HCT116 (cell line): ENCODE data around the gene FOXN1. TPM values are rescaled to one million over a fixed set of nuclear protein-coding genes. Genes with fewer than 3 reads are reported as not detected.

Source experiments
- ATAC-seq: fragments of 200-7000 bp; cut with Tn5 transposase; 2 replicates; pipeline ENCODE4 v1.9.1; 2020; ENCODE audit warnings: mild to moderate bottlenecking, moderate library complexity
- BruUV-seq: library from RNA; stranded (reverse); fragments of 400-500 nt; replicated peaks from 2 replicates; lab custom pipeline; 2021; lab: Mats Ljungman, UMichigan
- CTCF ChIA-PET: fragments of 300-600 bp; sonication (Branson Sonifier 250); formaldehyde crosslinking; loops from one replicate; lab custom pipeline; 2021; ENCODE audit warnings: antibody characterized with exemption; lab: Charles Lee
- POLR2A ChIA-PET: fragments of 300-600, 350-600 bp; sonication (Branson Sonifier 250); formaldehyde crosslinking; loops from one replicate; lab custom pipeline; 2021; ENCODE audit warnings: antibody characterized with exemption; lab: Charles Lee
- RAD21 ChIA-PET, 2 experiments: fragments of 300-600 bp; sonication (Branson Sonifier 250); formaldehyde crosslinking; loops; one replicate each; lab custom pipeline; 2023; ENCODE audit warnings: low total read pairs in 2 of 2; ENCODE audit not compliant: uncharacterized antibody in 2 of 2, unreplicated experiment in 2 of 2, low non-redundant PET in 1 of 2; lab: Charles Lee
- DNase-seq: peaks from one replicate; pipeline ENCODE4 v3.0.0-alpha.2; 2010; ENCODE audit warnings: low read depth, low spot score
- H2AFZ ChIP-seq: fragments of 200-600 bp; shearing (Covaris generic), sonication (generic); 2 replicates; pipeline ENCODE4 v1.6.1; 2017; ENCODE audit warnings: low read depth, mixed run types, mixed read lengths, antibody characterized with exemption, low read length; ENCODE audit not compliant: poor library complexity, severe bottlenecking
- H3K27ac ChIP-seq: 2 replicates; pipeline ENCODE4 v1.5.1; 2012; ENCODE audit warnings: low read depth, low read length
- H3K27me3 ChIP-seq: fragments of 200-600 bp; sonication (generic); 2 replicates; pipeline ENCODE4 v1.6.1; 2016; ENCODE audit warnings: mixed run types, low read length, mixed read lengths; ENCODE audit not compliant: insufficient read depth
- H3K36me3 ChIP-seq, 2 experiments: fragments of 200-500 bp in 1 of 2; fragments of 200-600 bp in 1 of 2; sonication (Bioruptor generic) in 1 of 2; sonication (generic) in 1 of 2; 2 replicates each; pipeline versions ENCODE4 v1.5.1 to v1.6.1; 2014 to 2016; ENCODE audit warnings: low read length in 2 of 2, inconsistent platforms in 1 of 2, mixed read lengths in 1 of 2, mixed run types in 1 of 2; ENCODE audit not compliant: insufficient read depth in 2 of 2, control insufficient read depth in 1 of 2
- H3K4me1 ChIP-seq, 2 experiments: fragments of 200-600 bp in 1 of 2; sonication (generic) in 1 of 2; 2 replicates each; pipeline versions ENCODE4 v1.5.1 to v1.6.1; 2012 to 2017; ENCODE audit warnings: low read length in 2 of 2, inconsistent platforms in 1 of 2, mild to moderate bottlenecking in 1 of 2, mixed read lengths in 1 of 2, mixed run types in 1 of 2, moderate library complexity in 1 of 2; ENCODE audit not compliant: insufficient read depth in 2 of 2, control insufficient read depth in 1 of 2
- H3K4me2 ChIP-seq: fragments of 200-600 bp; sonication (generic); 2 replicates; pipeline ENCODE4 v1.6.1; 2017; ENCODE audit warnings: mixed run types, low read length, mixed read lengths
- H3K4me3 ChIP-seq, 2 experiments: fragments of 200-600 bp in 1 of 2; sonication (generic) in 1 of 2; replicated peaks in 1 of 2; 2 replicates each; pipeline ENCODE4 v1.5.1; 2011 to 2016; ENCODE audit warnings: low read length in 2 of 2, control low read depth in 1 of 2, low read depth in 1 of 2, mild to moderate bottlenecking in 1 of 2, mixed read lengths in 1 of 2, mixed run types in 1 of 2
- H3K79me2 ChIP-seq: fragments of 200-600 bp; sonication (generic); 2 replicates; pipeline ENCODE4 v1.6.1; 2017; ENCODE audit warnings: mild to moderate bottlenecking, mixed run types, low read length, moderate library complexity, mixed read lengths; ENCODE audit not compliant: insufficient read depth
- H3K9ac ChIP-seq: fragments of 200-600 bp; sonication (generic); 2 replicates; pipeline ENCODE4 v1.6.1; 2016; ENCODE audit warnings: low read length, mixed read lengths
- H3K9me2 ChIP-seq: fragments of 200-600 bp; sonication (generic), shearing (Covaris generic); 2 replicates; pipeline ENCODE4 v1.6.1; 2017; ENCODE audit warnings: mixed run types, mild to moderate bottlenecking, moderate library complexity; ENCODE audit not compliant: insufficient read depth
- H3K9me3 ChIP-seq, 2 experiments: fragments of 200-500 bp in 1 of 2; fragments of 200-600 bp in 1 of 2; sonication (Bioruptor generic) in 1 of 2; sonication (generic) in 1 of 2; 2 replicates each; pipeline ENCODE4 v1.6.1; 2014 to 2017; ENCODE audit warnings: low read length in 2 of 2, mixed read lengths in 2 of 2, inconsistent platforms in 1 of 2, low read depth in 1 of 2, mild to moderate bottlenecking in 1 of 2, mixed run types in 1 of 2, moderate library complexity in 1 of 2; ENCODE audit not compliant: control insufficient read depth in 1 of 2, insufficient read depth in 1 of 2
- H4K20me1 ChIP-seq: fragments of 200-600 bp; sonication (generic), shearing (Covaris generic); 2 replicates; pipeline ENCODE4 v1.6.1; 2017; ENCODE audit warnings: mixed run types, mild to moderate bottlenecking, moderate library complexity; ENCODE audit not compliant: insufficient read depth
- EGR1 ChIP-seq: IDR thresholded peaks from 2 replicates; pipeline ENCODE4 v1.6.1; 2012; ENCODE audit warnings: low read depth
- EZH2phosphoT487 ChIP-seq: fragments of 200-600 bp; IDR thresholded peaks from 2 replicates; pipeline ENCODE4 v1.6.1; 2018; ENCODE audit warnings: antibody characterized with exemption, borderline replicate concordance
- FOSL1 ChIP-seq: IDR thresholded peaks from 2 replicates; pipeline ENCODE4 v1.6.1; 2012; ENCODE audit warnings: low read depth
- JUND ChIP-seq: IDR thresholded peaks from 2 replicates; pipeline ENCODE4 v1.6.1; 2012
- POLR2A ChIP-seq: IDR thresholded peaks from 2 replicates; pipeline ENCODE4 v1.7.0; 2011; ENCODE audit warnings: borderline replicate concordance; ENCODE audit not compliant: insufficient read depth, insufficient read length; ENCODE audit errors: extremely low read depth
- POLR2AphosphoS5 ChIP-seq: IDR thresholded peaks from 2 replicates; pipeline ENCODE4 v1.6.1; 2011; ENCODE audit warnings: mild to moderate bottlenecking, low read depth, low read length, moderate library complexity
- RAD21 ChIP-seq: IDR thresholded peaks from 2 replicates; pipeline ENCODE4 v1.6.1; 2012; ENCODE audit warnings: low read depth, mild to moderate bottlenecking
- SIN3A ChIP-seq: IDR thresholded peaks from 2 replicates; pipeline ENCODE4 v1.6.1; 2012; ENCODE audit warnings: low read depth
- SP1 ChIP-seq: IDR thresholded peaks from 2 replicates; pipeline ENCODE4 v1.6.1; 2012; ENCODE audit warnings: low read depth
- SRF ChIP-seq: IDR thresholded peaks from 2 replicates; pipeline ENCODE4 v1.6.1; 2012; ENCODE audit warnings: low read depth
- ZFX ChIP-seq: fragments of 450-650 bp; IDR thresholded peaks from 2 replicates; pipeline ENCODE4 v1.6.1; 2017
- ZNF274 ChIP-seq: fragments of 200-500 bp; sonication (Bioruptor generic); IDR thresholded peaks from 2 replicates; pipeline ENCODE4 v1.6.1; 2014; ENCODE audit warnings: mild to moderate bottlenecking, low read depth, low read length, inconsistent platforms
- intact Hi-C: fragments of 100-400 bp; cut with micrococcal nuclease; formaldehyde crosslinking; loops from 2 replicates; pipeline ENCODE4 v1.10.0; 2022
- total RNA-seq: library from RNA; stranded (reverse); gene quantifications from one replicate; pipeline ENCODE4 v1.2.1, GENCODE V29; 2021; ENCODE audit not compliant: unreplicated experiment
- TF ChIP-seq, protein P1 (sequence below): IDR thresholded peaks from 2 replicates; pipeline ENCODE4 v1.6.1; 2012
- TF ChIP-seq, protein P2 (sequence below): IDR thresholded peaks from 2 replicates; pipeline ENCODE4 v1.6.1; 2012; ENCODE audit warnings: low read depth
- TF ChIP-seq, protein P3 (sequence below): IDR thresholded peaks from 2 replicates; pipeline ENCODE4 v1.6.1; 2011; ENCODE audit warnings: mild to moderate bottlenecking, low read length, moderate library complexity; ENCODE audit not compliant: insufficient replicate concordance; ENCODE audit errors: extremely low read depth

Gene FOXN1
- total RNA-seq, 1 experiment from 2014 or later = not detected

DNA sequence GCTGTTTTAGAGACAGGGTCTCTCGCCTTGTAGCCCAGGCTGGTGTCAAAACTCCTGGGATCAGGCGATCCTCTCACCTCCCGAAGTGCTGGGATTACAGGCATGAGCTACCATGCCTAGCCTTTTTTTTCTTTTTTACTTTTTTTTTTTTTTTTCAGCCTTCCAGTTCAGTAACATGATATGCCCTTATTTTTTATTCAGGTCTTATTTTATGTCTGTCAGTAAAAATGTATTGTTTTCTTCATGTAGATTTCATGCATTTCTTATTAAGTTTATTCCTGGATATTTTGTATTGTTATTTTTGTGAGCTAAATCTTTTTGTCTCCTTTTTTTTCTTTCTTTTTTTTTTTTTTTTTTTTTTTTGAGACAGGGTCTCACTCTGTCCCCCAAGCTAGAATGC, 2.7 kb upstream of the FOXN1 start:
- CTCF ChIA-PET = no interaction called here
- Histone ChIP-seq H4K20me1 (no peaks in the 10 kb centered on the region), H3K27me3 (no peaks in the 10 kb centered on the region), H3K9me2 (no peaks in the 10 kb centered on the region), H3K9ac (no peak overlapping the region), H3K4me2 (no peak overlapping the region), H3K36me3 (no peaks in the 10 kb centered on the region), H3K4me3 (no peak overlapping the region), H3K9me3 (no peaks in the 10 kb centered on the region), H3K4me1 (no peaks in the 10 kb centered on the region), H2AFZ (no peak overlapping the region), H3K79me2 (no peaks in the 10 kb centered on the region), H3K27ac (no peak overlapping the region)
- intact Hi-C loops = no loop called here
- POLR2A ChIA-PET = no interaction called here
- no TSS peak for BruUV-seq
- DNase-seq = no peak
- ATAC-seq = no peak
- RAD21 ChIA-PET = no interaction called here
- no peak for TF ChIP-seq EGR1
- no peak for TF ChIP-seq SP1
- TF ChIP-seq, all 23 proteins: peak for 0

DNA sequence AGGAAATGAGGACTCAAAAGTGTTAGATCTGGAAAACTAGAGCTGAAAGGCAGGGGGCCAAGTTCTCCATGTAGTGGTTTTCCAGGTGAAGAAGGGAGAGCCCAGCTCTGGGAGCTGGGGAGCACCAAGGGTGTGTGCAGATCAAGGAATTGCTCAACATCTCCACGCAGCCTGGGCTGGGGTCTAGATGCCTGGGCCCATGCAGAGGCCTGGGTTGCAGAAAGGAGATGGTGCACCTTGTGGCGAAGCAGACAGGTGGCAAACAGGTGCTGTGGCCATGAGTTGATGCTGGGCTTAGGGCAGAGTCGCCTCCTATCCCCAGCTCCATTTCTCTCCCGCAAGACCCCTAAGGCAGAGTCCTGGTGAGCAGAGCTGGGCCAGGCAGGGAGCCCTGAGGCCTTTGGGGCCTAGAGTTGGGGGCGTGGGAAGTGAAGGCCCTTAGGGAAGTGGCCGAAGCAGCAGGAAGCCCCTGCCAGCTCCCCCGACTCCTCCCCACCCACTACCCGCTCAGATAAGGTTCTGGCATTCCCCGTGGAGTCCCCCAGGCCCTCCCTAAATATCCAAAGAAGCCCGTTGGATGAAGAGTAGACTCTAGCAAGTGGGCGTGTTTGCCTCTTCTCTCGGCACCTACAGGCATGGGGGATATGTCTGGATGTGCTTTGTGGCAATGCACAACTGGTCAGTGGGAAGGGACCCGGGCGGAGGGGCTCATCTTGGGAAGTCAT, 777 bp downstream of the FOXN1 start:
- ChIA-PET POLR2A (no interaction called here), CTCF (no interaction called here), RAD21 (no interaction called here)
- no peaks in the 10 kb centered on the region for H3K4me1 ChIP-seq
- ATAC-seq (no peak), DNase-seq (no peak)
- no peaks in the 10 kb centered on the region for H3K79me2 ChIP-seq
- intact Hi-C loops = no loop called here
- no peak overlapping the region for H3K4me2 ChIP-seq
- no peaks in the 10 kb centered on the region for H4K20me1 ChIP-seq
- H3K27ac ChIP-seq = no peak overlapping the region
- no TSS peak for BruUV-seq
- H3K9me3 ChIP-seq = no peaks in the 10 kb centered on the region
- peaks cover 1% of the 10 kb centered on the region; the same call in 1 of the 2 replicates for H3K27me3 ChIP-seq
- no peak overlapping the region for H3K4me3 ChIP-seq
- no peaks in the 10 kb centered on the region for H3K9me2 ChIP-seq
- H2AFZ ChIP-seq = no peak overlapping the region
- H3K9ac ChIP-seq = no peak overlapping the region
- no peaks in the 10 kb centered on the region for H3K36me3 ChIP-seq
- TF ChIP-seq, protein P1, sequence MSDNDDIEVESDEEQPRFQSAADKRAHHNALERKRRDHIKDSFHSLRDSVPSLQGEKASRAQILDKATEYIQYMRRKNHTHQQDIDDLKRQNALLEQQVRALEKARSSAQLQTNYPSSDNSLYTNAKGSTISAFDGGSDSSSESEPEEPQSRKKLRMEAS = no peak
- TF ChIP-seq, protein P2, sequence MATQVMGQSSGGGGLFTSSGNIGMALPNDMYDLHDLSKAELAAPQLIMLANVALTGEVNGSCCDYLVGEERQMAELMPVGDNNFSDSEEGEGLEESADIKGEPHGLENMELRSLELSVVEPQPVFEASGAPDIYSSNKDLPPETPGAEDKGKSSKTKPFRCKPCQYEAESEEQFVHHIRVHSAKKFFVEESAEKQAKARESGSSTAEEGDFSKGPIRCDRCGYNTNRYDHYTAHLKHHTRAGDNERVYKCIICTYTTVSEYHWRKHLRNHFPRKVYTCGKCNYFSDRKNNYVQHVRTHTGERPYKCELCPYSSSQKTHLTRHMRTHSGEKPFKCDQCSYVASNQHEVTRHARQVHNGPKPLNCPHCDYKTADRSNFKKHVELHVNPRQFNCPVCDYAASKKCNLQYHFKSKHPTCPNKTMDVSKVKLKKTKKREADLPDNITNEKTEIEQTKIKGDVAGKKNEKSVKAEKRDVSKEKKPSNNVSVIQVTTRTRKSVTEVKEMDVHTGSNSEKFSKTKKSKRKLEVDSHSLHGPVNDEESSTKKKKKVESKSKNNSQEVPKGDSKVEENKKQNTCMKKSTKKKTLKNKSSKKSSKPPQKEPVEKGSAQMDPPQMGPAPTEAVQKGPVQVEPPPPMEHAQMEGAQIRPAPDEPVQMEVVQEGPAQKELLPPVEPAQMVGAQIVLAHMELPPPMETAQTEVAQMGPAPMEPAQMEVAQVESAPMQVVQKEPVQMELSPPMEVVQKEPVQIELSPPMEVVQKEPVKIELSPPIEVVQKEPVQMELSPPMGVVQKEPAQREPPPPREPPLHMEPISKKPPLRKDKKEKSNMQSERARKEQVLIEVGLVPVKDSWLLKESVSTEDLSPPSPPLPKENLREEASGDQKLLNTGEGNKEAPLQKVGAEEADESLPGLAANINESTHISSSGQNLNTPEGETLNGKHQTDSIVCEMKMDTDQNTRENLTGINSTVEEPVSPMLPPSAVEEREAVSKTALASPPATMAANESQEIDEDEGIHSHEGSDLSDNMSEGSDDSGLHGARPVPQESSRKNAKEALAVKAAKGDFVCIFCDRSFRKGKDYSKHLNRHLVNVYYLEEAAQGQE = no peak
- TF ChIP-seq EGR1 (no peak), POLR2AphosphoS5 (no peak), FOSL1 (no peak), ZNF274 (no peak), SIN3A (no peak), SP1 (no peak), JUND (no peak), ZFX (no peak), EZH2phosphoT487 (no peak), POLR2A (no peak), SRF (no peak), RAD21 (no peak)
- TF ChIP-seq, protein P3, sequence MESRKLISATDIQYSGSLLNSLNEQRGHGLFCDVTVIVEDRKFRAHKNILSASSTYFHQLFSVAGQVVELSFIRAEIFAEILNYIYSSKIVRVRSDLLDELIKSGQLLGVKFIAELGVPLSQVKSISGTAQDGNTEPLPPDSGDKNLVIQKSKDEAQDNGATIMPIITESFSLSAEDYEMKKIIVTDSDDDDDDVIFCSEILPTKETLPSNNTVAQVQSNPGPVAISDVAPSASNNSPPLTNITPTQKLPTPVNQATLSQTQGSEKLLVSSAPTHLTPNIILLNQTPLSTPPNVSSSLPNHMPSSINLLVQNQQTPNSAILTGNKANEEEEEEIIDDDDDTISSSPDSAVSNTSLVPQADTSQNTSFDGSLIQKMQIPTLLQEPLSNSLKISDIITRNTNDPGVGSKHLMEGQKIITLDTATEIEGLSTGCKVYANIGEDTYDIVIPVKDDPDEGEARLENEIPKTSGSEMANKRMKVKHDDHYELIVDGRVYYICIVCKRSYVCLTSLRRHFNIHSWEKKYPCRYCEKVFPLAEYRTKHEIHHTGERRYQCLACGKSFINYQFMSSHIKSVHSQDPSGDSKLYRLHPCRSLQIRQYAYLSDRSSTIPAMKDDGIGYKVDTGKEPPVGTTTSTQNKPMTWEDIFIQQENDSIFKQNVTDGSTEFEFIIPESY = no peak
